Neutrophil (primary cell): ENCODE measurements around the gene SPINK1.

Experiments
- H3K27ac ChIP-seq: fragments of 200-600 bp; sonication (generic); 2 replicates; pipeline ENCODE4 v1.5.1; 2016; ENCODE audit warnings: mild to moderate bottlenecking, moderate library complexity
- H3K27me3 ChIP-seq: fragments of 200-600 bp; sonication (generic); 2 replicates; pipeline ENCODE4 v1.6.0; 2016; ENCODE audit warnings: mild to moderate bottlenecking
- H3K36me3 ChIP-seq: fragments of 200-600 bp; sonication (generic); 2 replicates; pipeline ENCODE4 v1.5.1; 2017
- H3K4me1 ChIP-seq, 2 experiments: fragments of 200-600 bp in 1 of 2; sonication (generic) in 1 of 2; 1 replicate in 1 of 2; 2 replicates in 1 of 2; pipeline versions ENCODE4 v1.5.1 to v1.6.1; 2013 to 2016; ENCODE audit warnings: low read depth in 1 of 2, low read length in 1 of 2, mild to moderate bottlenecking in 1 of 2, moderate library complexity in 1 of 2; ENCODE audit not compliant: control insufficient read depth in 1 of 2, insufficient read depth in 1 of 2
- H3K4me3 ChIP-seq, 2 experiments: fragments of 200-600 bp in 1 of 2; sonication (generic) in 1 of 2; 1 replicate in 1 of 2; 2 replicates in 1 of 2; pipeline ENCODE4 v1.5.1; 2013 to 2016; ENCODE audit warnings: low read depth in 1 of 2, low read length in 1 of 2, mild to moderate bottlenecking in 1 of 2, moderate library complexity in 1 of 2
- H3K9me3 ChIP-seq: fragments of 200-600 bp; sonication (generic); 2 replicates; pipeline ENCODE4 v1.5.1; 2016
- TF ChIP-seq, protein P1 (sequence below): fragments of 200-600 bp; sonication (generic); IDR thresholded peaks from 2 replicates; pipeline ENCODE4 v1.5.1; 2016; ENCODE audit warnings: antibody characterized with exemption

The SPINK1 gene

DNA sequence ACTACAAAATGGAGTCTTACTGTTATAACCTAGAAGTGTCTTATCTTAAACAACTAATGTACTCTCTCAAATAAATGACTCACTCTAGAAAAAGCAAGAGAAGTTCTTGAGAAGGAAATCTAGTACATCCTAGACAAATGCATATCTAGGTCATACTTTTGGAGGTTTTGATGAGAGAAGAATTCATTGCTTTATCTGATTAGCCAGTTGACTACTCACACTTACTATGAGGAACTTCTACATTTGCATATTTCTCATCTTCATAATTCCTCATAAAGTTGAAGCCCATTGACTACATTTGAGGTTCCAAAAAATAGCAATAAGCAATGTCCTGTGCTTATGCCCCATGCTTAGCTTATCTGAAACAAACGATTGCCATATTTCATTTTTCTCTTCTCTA, 51.8 kb downstream of the SPINK1 start:
- Histone ChIP-seq H3K36me3 (no peaks in the 10 kb centered on the region), H3K9me3 (no peaks in the 10 kb centered on the region), H3K27me3 (peaks cover 29% of the 10 kb centered on the region), H3K4me1 (peaks cover 0 to 11% of the 10 kb centered on the region in 2 experiments), H3K27ac (no peak overlapping the region), H3K4me3 (no peak overlapping the region)
- TF ChIP-seq, protein P1, sequence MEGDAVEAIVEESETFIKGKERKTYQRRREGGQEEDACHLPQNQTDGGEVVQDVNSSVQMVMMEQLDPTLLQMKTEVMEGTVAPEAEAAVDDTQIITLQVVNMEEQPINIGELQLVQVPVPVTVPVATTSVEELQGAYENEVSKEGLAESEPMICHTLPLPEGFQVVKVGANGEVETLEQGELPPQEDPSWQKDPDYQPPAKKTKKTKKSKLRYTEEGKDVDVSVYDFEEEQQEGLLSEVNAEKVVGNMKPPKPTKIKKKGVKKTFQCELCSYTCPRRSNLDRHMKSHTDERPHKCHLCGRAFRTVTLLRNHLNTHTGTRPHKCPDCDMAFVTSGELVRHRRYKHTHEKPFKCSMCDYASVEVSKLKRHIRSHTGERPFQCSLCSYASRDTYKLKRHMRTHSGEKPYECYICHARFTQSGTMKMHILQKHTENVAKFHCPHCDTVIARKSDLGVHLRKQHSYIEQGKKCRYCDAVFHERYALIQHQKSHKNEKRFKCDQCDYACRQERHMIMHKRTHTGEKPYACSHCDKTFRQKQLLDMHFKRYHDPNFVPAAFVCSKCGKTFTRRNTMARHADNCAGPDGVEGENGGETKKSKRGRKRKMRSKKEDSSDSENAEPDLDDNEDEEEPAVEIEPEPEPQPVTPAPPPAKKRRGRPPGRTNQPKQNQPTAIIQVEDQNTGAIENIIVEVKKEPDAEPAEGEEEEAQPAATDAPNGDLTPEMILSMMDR, result no peak

DNA sequence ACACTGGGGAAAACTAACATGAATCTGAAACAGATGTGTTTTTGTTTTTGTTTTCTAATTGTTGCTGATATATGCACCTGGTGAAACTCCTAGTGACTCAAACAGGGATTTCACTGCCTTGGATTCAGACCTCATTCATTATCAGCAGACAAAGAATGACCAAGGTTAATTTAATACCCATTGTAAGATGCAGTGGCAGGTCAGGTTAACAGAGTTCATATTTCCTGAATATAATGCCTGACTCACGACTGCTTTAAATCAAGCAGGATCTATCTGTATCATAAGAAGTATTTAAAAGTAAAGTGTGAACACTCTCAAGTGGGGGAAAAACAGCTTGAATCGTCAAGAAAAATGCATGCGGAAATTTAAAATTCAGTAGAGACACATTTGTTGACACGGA, 54.5 kb downstream of the SPINK1 start:
- H3K4me3 ChIP-seq, result no peak overlapping the region
- no peak overlapping the region for H3K27ac ChIP-seq
- no peaks in the 10 kb centered on the region for H3K9me3 ChIP-seq
- H3K4me1 ChIP-seq, result no peaks in the 10 kb centered on the region
- peaks cover 11% of the 10 kb centered on the region for H3K27me3 ChIP-seq
- TF ChIP-seq, protein P1, result no peak
- no peaks in the 10 kb centered on the region for H3K36me3 ChIP-seq
